SJCRH30 (cell line): ENCODE data around the gene P4HA3. TPM values are rescaled to one million over a fixed set of nuclear protein-coding genes. Genes with fewer than 3 reads are reported as not detected.

Source experiments
- DNase-seq, 2 experiments: peaks; one replicate each; pipeline ENCODE4 v3.0.0-alpha.2; 2015 to 2020
- H3K27ac ChIP-seq: fragments of 250-450 bp; sonication (Bioruptor Pico); 2 replicates; pipeline ENCODE4 v1.5.1; 2020; ENCODE audit warnings: mild to moderate bottlenecking, moderate library complexity
- H3K27me3 ChIP-seq: fragments of 250-450 bp; sonication (Bioruptor Pico); 2 replicates; pipeline ENCODE4 v1.5.1; 2020; ENCODE audit warnings: mild to moderate bottlenecking, moderate library complexity
- H3K36me3 ChIP-seq: fragments of 250-450 bp; sonication (Bioruptor Pico); 2 replicates; pipeline ENCODE4 v1.5.1; 2020; ENCODE audit warnings: mild to moderate bottlenecking, moderate library complexity
- H3K4me1 ChIP-seq: fragments of 250-450 bp; sonication (Bioruptor Pico); 2 replicates; pipeline ENCODE4 v1.5.1; 2020; ENCODE audit warnings: mild to moderate bottlenecking, moderate library complexity
- H3K4me3 ChIP-seq: fragments of 250-450 bp; sonication (Bioruptor Pico); 2 replicates; pipeline ENCODE4 v1.5.1; 2020; ENCODE audit warnings: mild to moderate bottlenecking, moderate library complexity
- H3K9me3 ChIP-seq: fragments of 250-450 bp; sonication (Bioruptor Pico); replicated peaks from 2 replicates; pipeline ENCODE4 v1.5.1; 2020; ENCODE audit warnings: mild to moderate bottlenecking, moderate library complexity
- total RNA-seq: library from RNA; depleted of rRNA; stranded (reverse); fragments of >200 nt; shearing (Covaris generic); gene quantifications from 2 replicates; pipeline ENCODE4 v1.2.3, GENCODE V29; 2014; rRNA removed

Gene P4HA3
- total RNA-seq, 1 experiment from 2014 or later: not detected

GRCh38 chr11:74221816-74222215 lies 89.6 kb downstream of the P4HA3 start:
- no peaks in the 10 kb centered on the region for H3K4me1 ChIP-seq
- DNase-seq: no peak

GRCh38 chr11:74220376-74220775 lies 91.1 kb downstream of the P4HA3 start:
- Histone ChIP-seq H3K27me3 (no peaks in the 10 kb centered on the region), H3K36me3 (peaks cover 23% of the 10 kb centered on the region), H3K4me1 (no peaks in the 10 kb centered on the region), H3K9me3 (no peaks in the 10 kb centered on the region), H3K4me3 (no peak overlapping the region), H3K27ac (no peak overlapping the region)
- DNase-seq: no peak

More at GRCh38 chr11:74221816-74222215, 89.6 kb downstream of the P4HA3 start:
- no peaks in the 10 kb centered on the region for H3K27me3 ChIP-seq
- H3K9me3 ChIP-seq: no peaks in the 10 kb centered on the region
- H3K4me3 ChIP-seq: no peak overlapping the region
- peaks cover 20% of the 10 kb centered on the region for H3K36me3 ChIP-seq
- H3K27ac ChIP-seq: no peak overlapping the region

Other genes starting within 250 kb of the P4HA3 start
- gene C2CD3, start 140.6 kb downstream of the P4HA3 start, total RNA-seq: 27.5 and 31.3 TPM in 2 replicates
- 52.7 and 56.5 TPM in 2 replicates for gene PPME1, start 140.4 kb downstream of the P4HA3 start, total RNA-seq
- gene PGM2L1, start 86.8 kb upstream of the P4HA3 start, total RNA-seq: 7.5 and 9.0 TPM in 2 replicates
- gene KCNE3, start 155.9 kb upstream of the P4HA3 start, total RNA-seq: not detected in 2 replicates
- 2.6 and 5.1 TPM in 2 replicates for gene LIPT2, start 182.1 kb upstream of the P4HA3 start, total RNA-seq